Measurements from ENCODE around the gene TENT4A. TPM values are rescaled to one million over a fixed set of nuclear protein-coding genes. Genes with fewer than 3 reads are reported as not detected.

TENT4A gene
- total RNA-seq, 1 experiment from 2014 or later: 25.6 TPM

DNA sequence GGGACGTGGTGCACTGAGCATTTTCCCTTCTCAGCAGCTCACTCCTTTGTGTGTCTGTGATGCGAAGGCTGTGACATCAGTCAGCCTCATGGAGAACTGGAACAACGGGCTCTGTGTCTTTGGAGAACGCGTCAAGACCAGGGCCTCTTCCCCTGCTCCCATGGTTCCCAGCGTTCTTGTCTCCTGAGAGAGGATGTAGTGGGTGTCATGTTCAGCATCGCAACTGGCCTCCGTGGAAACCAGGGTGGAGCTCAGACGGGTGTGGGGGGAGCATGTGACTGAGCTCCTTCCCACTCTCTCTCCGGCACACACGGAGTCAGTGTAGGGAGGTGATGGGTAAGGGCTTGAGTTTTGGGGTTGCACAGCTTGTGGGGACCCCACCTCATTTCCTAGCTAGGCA, 59.7 kb downstream of the TENT4A start:
- Histone ChIP-seq H3K9ac (ENCODE audit: extremely low read depth, insufficient read length, low read length) (no peak overlapping the region), H3K23me2 (ENCODE audit: insufficient read length, low read depth, low read length, poor library complexity, severe bottlenecking) (no peaks in the 10 kb centered on the region), H3K4me1 (ENCODE audit: insufficient read depth, low read length) (no peaks in the 10 kb centered on the region), H4K8ac (replicated peaks; ENCODE audit: insufficient read length, low read depth, low read length) (no peak overlapping the region), H3K9me3 (ENCODE audit: control insufficient read depth, low read depth, low read length) (no peaks in the 10 kb centered on the region), H2BK20ac (ENCODE audit: low read depth, low read length, poor library complexity, severe bottlenecking) (no peak overlapping the region), H3K23ac (ENCODE audit: insufficient read length, low read depth, low read length) (no peak overlapping the region), H3K79me1 (ENCODE audit: insufficient read depth, low read depth, low read length, poor library complexity, severe bottlenecking) (no peaks in the 10 kb centered on the region), H3K27ac (ENCODE audit: insufficient read length, low read depth, low read length) (no peak overlapping the region), H2AFZ (ENCODE audit: low read length) (no peak overlapping the region), H3T11ph (ENCODE audit: low read length) (no peak overlapping the region), H3K27me3 (ENCODE audit: insufficient read depth, low read length) (no peaks in the 10 kb centered on the region), H2BK120ac (ENCODE audit: low read depth, low read length, poor library complexity, severe bottlenecking) (no peak overlapping the region), H3K4me2 (ENCODE audit: insufficient read depth, insufficient read length, low read length) (no peak overlapping the region), H3K14ac (ENCODE audit: insufficient read depth, low read length) (no peak overlapping the region), H2BK15ac (ENCODE audit: low read depth, low read length) (no peak overlapping the region), H4K20me1 (ENCODE audit: control insufficient read depth, insufficient read depth, insufficient read length) (no peaks in the 10 kb centered on the region), H3K18ac (ENCODE audit: insufficient read length, low read depth, low read length) (no peak overlapping the region), H3K56ac (ENCODE audit: insufficient read length, low read depth, low read length) (no peak overlapping the region), H3K79me2 (ENCODE audit: insufficient read depth, low read length) (no peaks in the 10 kb centered on the region), H3K4ac (ENCODE audit: low read depth, low read length) (no peak overlapping the region), H2BK5ac (ENCODE audit: insufficient read length, low read length) (no peak overlapping the region), H4K91ac (ENCODE audit: insufficient read length, low read depth, low read length) (no peak overlapping the region), H2AK5ac (ENCODE audit: insufficient read length, low read length) (no peak overlapping the region), H2BK12ac (ENCODE audit: insufficient read length, low read depth, low read length) (no peak overlapping the region), H4K5ac (ENCODE audit: insufficient read length, low read depth, low read length) (no peak overlapping the region)
- H3K9me3 Mint-ChIP-seq: no peaks in the 10 kb centered on the region
- no peak for DNase-seq
- H3K27ac Mint-ChIP-seq: no peak overlapping the region
- WGBS (ENCODE audit: extremely low coverage, insufficient read length, low lambda C conversion rate): no CpG with 5 or more reads among the region's 11 CpGs
- H3K36me3 Mint-ChIP-seq (ENCODE audit: insufficient read depth in 1 of 3, low read depth in 3 of 3): no peaks in the 10 kb centered on the region; a peak in 2 of 7 replicates
- H3K4me1 Mint-ChIP-seq: peaks cover 2 to 3% of the 10 kb centered on the region in 2 experiments; a peak in 2 of 4 replicates
- TF ChIP-seq, protein P1, sequence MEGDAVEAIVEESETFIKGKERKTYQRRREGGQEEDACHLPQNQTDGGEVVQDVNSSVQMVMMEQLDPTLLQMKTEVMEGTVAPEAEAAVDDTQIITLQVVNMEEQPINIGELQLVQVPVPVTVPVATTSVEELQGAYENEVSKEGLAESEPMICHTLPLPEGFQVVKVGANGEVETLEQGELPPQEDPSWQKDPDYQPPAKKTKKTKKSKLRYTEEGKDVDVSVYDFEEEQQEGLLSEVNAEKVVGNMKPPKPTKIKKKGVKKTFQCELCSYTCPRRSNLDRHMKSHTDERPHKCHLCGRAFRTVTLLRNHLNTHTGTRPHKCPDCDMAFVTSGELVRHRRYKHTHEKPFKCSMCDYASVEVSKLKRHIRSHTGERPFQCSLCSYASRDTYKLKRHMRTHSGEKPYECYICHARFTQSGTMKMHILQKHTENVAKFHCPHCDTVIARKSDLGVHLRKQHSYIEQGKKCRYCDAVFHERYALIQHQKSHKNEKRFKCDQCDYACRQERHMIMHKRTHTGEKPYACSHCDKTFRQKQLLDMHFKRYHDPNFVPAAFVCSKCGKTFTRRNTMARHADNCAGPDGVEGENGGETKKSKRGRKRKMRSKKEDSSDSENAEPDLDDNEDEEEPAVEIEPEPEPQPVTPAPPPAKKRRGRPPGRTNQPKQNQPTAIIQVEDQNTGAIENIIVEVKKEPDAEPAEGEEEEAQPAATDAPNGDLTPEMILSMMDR (conservative IDR thresholded peaks at IDR 0.05): no peak
- no peak overlapping the region for H3K4me3 Mint-ChIP-seq
- H3K27me3 Mint-ChIP-seq (ENCODE audit: low read depth): peaks cover 7% of the 10 kb centered on the region
